K562 (cell line): Measurements from ENCODE around the gene ZNF107. TPM values are rescaled to one million over a fixed set of nuclear protein-coding genes. Genes with fewer than 3 reads are reported as not detected.

Source experiments
- ATAC-seq: fragments of 200-7000 bp; cut with Tn5 transposase; 3 replicates; pipeline ENCODE4 v1.9.1; 2020; ENCODE audit warnings: moderate library complexity
- BruUV-seq: library from RNA; stranded (reverse); fragments of 400-500 nt; replicated peaks from 2 replicates; lab custom pipeline; 2021; lab: Mats Ljungman, UMichigan
- CTCF ChIA-PET: fragments of 300-600 bp; formaldehyde crosslinking; extraction: SDS; loops from one replicate; lab custom pipeline; 2021; ENCODE audit warnings: low intra/inter-chr PET ratio; lab: Yijun Ruan, JAX
- POLR2A ChIA-PET: fragments of 300-600, 350-650 bp; sonication (Branson Sonifier 250); formaldehyde crosslinking; extraction: SDS; loops from one replicate; lab custom pipeline; 2021; ENCODE audit warnings: antibody characterized with exemption, inconsistent platforms; lab: Yijun Ruan, JAX
- DNase-seq, 4 experiments: peaks; one replicate each; pipeline versions ENCODE4 v3.0.0 to v3.0.0-alpha.2; 2011 to 2018; ENCODE audit warnings: low spot score in 3 of 4, mixed read lengths in 3 of 4; ENCODE audit errors: extremely low read depth in 1 of 4
- FAIRE-seq: peaks from 2 replicates; lab custom pipeline; 2011; peaks lifted over from hg19 to GRCh38; lab: Jason Lieb, UNC
- H2AFZ ChIP-seq: 2 replicates; pipeline ENCODE4 v1.6.0; 2011; ENCODE audit warnings: low read depth, low read length, control low read depth, inconsistent platforms
- H3K27ac ChIP-seq: fragments of 200-600 bp; 3 replicates; pipeline ENCODE4 v1.8.0; 2011; ENCODE audit warnings: low read depth, mild to moderate bottlenecking, control low read depth, inconsistent platforms, low read length, moderate library complexity, mixed read lengths; ENCODE audit errors: extremely low read depth
- H3K27me3 ChIP-seq, 2 experiments: fragments of 300-600 bp in 1 of 2; 2 replicates in 1 of 2; 3 replicates in 1 of 2; pipeline versions ENCODE4 v1.6.0 to v1.8.0; 2011; ENCODE audit warnings: inconsistent platforms in 2 of 2, low read length in 2 of 2, mild to moderate bottlenecking in 1 of 2, mixed read lengths in 1 of 2, moderate library complexity in 1 of 2; ENCODE audit not compliant: control insufficient read depth in 2 of 2, insufficient read depth in 2 of 2
- H3K36me3 ChIP-seq: fragments of 300-600 bp; 3 replicates; pipeline ENCODE4 v1.8.0; 2011; ENCODE audit warnings: mild to moderate bottlenecking, low read length, inconsistent platforms; ENCODE audit not compliant: control insufficient read depth, insufficient read depth
- H3K4me1 ChIP-seq, 2 experiments: fragments of 200-600 bp in 1 of 2; replicated peaks in 1 of 2; 2 replicates in 1 of 2; 3 replicates in 1 of 2; pipeline versions ENCODE4 v1.5.1 to v1.8.0; 2011; ENCODE audit warnings: inconsistent platforms in 2 of 2, low read length in 2 of 2, mild to moderate bottlenecking in 1 of 2, mixed read lengths in 1 of 2, moderate library complexity in 1 of 2; ENCODE audit not compliant: control insufficient read depth in 2 of 2, insufficient read depth in 2 of 2
- H3K4me2 ChIP-seq: 2 replicates; pipeline ENCODE4 v1.6.1; 2011; ENCODE audit warnings: low read length, control low read depth, inconsistent platforms, mixed read lengths; ENCODE audit not compliant: insufficient read depth
- H3K4me3 ChIP-seq: fragments of 200-600 bp; sonication (generic), shearing (Covaris generic); 2 replicates; pipeline ENCODE4 v1.5.1; 2016; ENCODE audit warnings: control low read depth, inconsistent platforms
- H3K79me2 ChIP-seq: fragments of 200-600 bp; 3 replicates; pipeline ENCODE4 v1.8.0; 2011; ENCODE audit warnings: low read length, inconsistent platforms; ENCODE audit not compliant: control insufficient read depth, insufficient read depth
- H3K9ac ChIP-seq, 2 experiments: 2 replicates each; pipeline versions ENCODE4 v1.6.0 to v1.6.1; 2011; ENCODE audit warnings: low read depth in 2 of 2, low read length in 2 of 2, control low read depth in 1 of 2, inconsistent platforms in 1 of 2, mild to moderate bottlenecking in 1 of 2, mixed read lengths in 1 of 2; ENCODE audit not compliant: insufficient read depth in 1 of 2
- H3K9me1 ChIP-seq: one replicate; pipeline ENCODE4 v1.6.0; 2011; ENCODE audit warnings: inconsistent platforms, mild to moderate bottlenecking, low read length, moderate library complexity; ENCODE audit not compliant: control insufficient read depth, insufficient read depth
- H3K9me3 ChIP-seq: replicated peaks from 2 replicates; pipeline ENCODE4 v1.5.1; 2011; ENCODE audit warnings: low read depth, low read length, inconsistent platforms; ENCODE audit not compliant: control insufficient read depth, insufficient read depth
- H4K20me1 ChIP-seq: replicated peaks from 2 replicates; pipeline ENCODE4 v1.6.1; 2011; ENCODE audit warnings: low read length, inconsistent platforms, mixed read lengths; ENCODE audit not compliant: control insufficient read depth, insufficient read depth
- BMI1 ChIP-seq: fragments of 150-350 bp; IDR thresholded peaks from 2 replicates; pipeline ENCODE4 v1.6.1; 2014; ENCODE audit warnings: low read length
- BRCA1 ChIP-seq, 2 experiments: fragments of 450-650 bp in 1 of 2; sonication (generic) in 1 of 2; formaldehyde crosslinking in 1 of 2; IDR thresholded peaks; 2 replicates each; pipeline versions ENCODE4 v1.5.0 to v1.6.1; 2017 to 2020; ENCODE audit warnings: mild to moderate bottlenecking in 1 of 2, missing genetic modification reagents in 1 of 2
- FOXK2 ChIP-seq, 2 experiments: fragments of 450-650 bp; IDR thresholded peaks in 1 of 2; conservative IDR thresholded peaks in 1 of 2; 2 replicates each; pipeline ENCODE4 v1.6.1; 2016; ENCODE audit warnings: low read depth in 2 of 2, mild to moderate bottlenecking in 1 of 2
- PCBP1 ChIP-seq: fragments of 200-400 bp; formaldehyde crosslinking; IDR thresholded peaks from 2 replicates; pipeline ENCODE4 v1.6.1; 2018; ENCODE audit warnings: mild to moderate bottlenecking, low read depth, low read length; ENCODE audit not compliant: poor library complexity, severe bottlenecking
- PHB2 ChIP-seq: fragments of 450-650 bp; IDR thresholded peaks from 2 replicates; pipeline ENCODE4 v1.6.1; 2017; ENCODE audit warnings: low read depth
- TOE1 ChIP-seq, 2 experiments: fragments of 450-650 bp in 1 of 2; sonication (generic) in 1 of 2; formaldehyde crosslinking in 1 of 2; IDR thresholded peaks; 2 replicates each; pipeline versions ENCODE4 v1.7.1 to v1.8.0; 2016 to 2022; ENCODE audit warnings: borderline replicate concordance in 2 of 2, mild to moderate bottlenecking in 2 of 2, antibody characterized with exemption in 1 of 2, inconsistent platforms in 1 of 2, low read depth in 1 of 2, missing genetic modification reagents in 1 of 2, moderate library complexity in 1 of 2
- YBX1 ChIP-seq: fragments of 450-650 bp; IDR thresholded peaks from 2 replicates; pipeline ENCODE4 v1.7.1; 2016; ENCODE audit warnings: mild to moderate bottlenecking
- ZFP36 ChIP-seq: fragments of 150-350 bp; IDR thresholded peaks from 2 replicates; pipeline ENCODE4 v1.6.1; 2018; ENCODE audit warnings: low read length, low read depth; ENCODE audit not compliant: partially characterized antibody
- ZNF668 ChIP-seq: fragments of 250-450 bp; sonication (Bioruptor Pico); IDR thresholded peaks from 2 replicates; pipeline ENCODE4 v1.8.0; 2022; ENCODE audit warnings: mild to moderate bottlenecking, inconsistent platforms
- WGBS: fragments of 100-300 bp; shearing (Covaris generic); methylation state at CpG from one replicate; pipeline ENCODE4 v1.1.6; 2016; ENCODE audit warnings: low coverage, mixed read lengths; ENCODE audit not compliant: insufficient coverage; ENCODE audit errors: missing lambda C conversion rate; 5-methylcytosine and 5-hydroxymethylcytosine counted together
- in situ Hi-C: fragments of 300-500 bp; cut with MboI; formaldehyde crosslinking; loops from 4 replicates; pipeline ENCODE4 v1.15.0; 2018; ENCODE audit warnings: inconsistent platforms, mixed read lengths
- intact Hi-C: fragments of 100-400 bp; cut with micrococcal nuclease; formaldehyde crosslinking; loops from 2 replicates; pipeline ENCODE4 v1.14.2; 2022
- polyA plus RNA-seq, 8 experiments: library from polyadenylated mRNA; depleted of rRNA in 4 of 8; stranded (reverse) in 5 of 8; unstranded in 3 of 8; fragments of >200 nt; fragmentation: Nextera tagmentation in 2 of 8; fragmentation: Illumina TruSeq in 1 of 8; extraction: Ambion mirVana in 2 of 8; extraction: Trizol in 1 of 8; gene quantifications; 2 replicates each; pipeline versions ENCODE4 v1.2.1 to v1.2.3, GENCODE V29; 2011 to 2014; ENCODE audit warnings: inconsistent platforms in 1 of 8, missing spikeins in 1 of 8
- total RNA-seq, 7 experiments: library from RNA; depleted of rRNA in 6 of 7; stranded (reverse); fragments of >200 nt in 6 of 7; fragmentation: Illumina TruSeq in 2 of 7; extraction: Trizol in 2 of 7; gene quantifications; 2 replicates each; pipeline versions ENCODE4 v1.2.1 to v1.2.3, GENCODE V29; 2011 to 2021; ENCODE audit warnings: low replicate concordance in 1 of 7
- TF ChIP-seq, protein P1 (sequence below): IDR thresholded peaks from 3 replicates; pipeline ENCODE4 v1.6.1; 2011; ENCODE audit warnings: borderline replicate concordance, mild to moderate bottlenecking; ENCODE audit not compliant: insufficient read length, insufficient read depth
- TF ChIP-seq, protein P2 (sequence below): fragments of 250-450 bp; sonication (Bioruptor Pico); IDR thresholded peaks from 2 replicates; pipeline ENCODE4 v1.5.0; 2020; ENCODE audit warnings: mild to moderate bottlenecking, borderline replicate concordance

ZNF107 gene
- total and polyA plus RNA-seq, 9 of the 15 experiments (the other 6 are each of a cell fraction or from before 2014, with no cell fraction given): 2.4 to 14.2 (median 7.9) TPM

DNA sequence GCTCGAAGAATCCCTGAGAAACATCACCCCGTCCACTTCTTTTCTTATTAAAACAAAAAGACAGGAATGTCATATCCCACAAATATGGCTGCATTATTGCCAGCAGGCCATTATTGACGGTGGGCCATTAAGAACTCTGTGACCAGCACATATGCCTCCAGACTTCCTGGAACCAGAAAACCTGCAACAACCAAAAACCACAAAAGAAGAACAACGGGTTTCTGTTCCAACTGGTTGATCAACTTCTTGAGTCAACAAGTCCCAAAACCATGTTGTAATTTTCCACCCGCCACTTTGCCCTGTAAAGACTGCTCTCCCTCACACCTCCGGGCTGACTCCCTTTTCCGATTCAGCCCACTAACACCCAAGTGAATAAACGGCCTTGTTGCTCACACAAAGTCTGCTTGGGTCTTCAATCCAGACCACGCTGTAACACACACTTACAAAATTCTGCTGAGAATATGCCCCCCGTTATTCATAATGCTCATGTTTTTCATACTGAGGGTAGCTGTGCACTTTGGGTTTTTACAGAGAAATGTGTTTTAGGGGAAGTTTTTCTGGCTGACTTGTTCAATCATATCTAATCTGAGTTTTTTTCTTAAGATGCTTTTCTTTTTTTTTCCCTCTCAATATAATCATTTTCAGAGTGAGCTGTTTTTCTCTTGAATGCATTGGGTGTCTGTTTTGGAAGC lies 20.7 kb downstream of the ZNF107 start (continued):
- TF ChIP-seq, protein P1, sequence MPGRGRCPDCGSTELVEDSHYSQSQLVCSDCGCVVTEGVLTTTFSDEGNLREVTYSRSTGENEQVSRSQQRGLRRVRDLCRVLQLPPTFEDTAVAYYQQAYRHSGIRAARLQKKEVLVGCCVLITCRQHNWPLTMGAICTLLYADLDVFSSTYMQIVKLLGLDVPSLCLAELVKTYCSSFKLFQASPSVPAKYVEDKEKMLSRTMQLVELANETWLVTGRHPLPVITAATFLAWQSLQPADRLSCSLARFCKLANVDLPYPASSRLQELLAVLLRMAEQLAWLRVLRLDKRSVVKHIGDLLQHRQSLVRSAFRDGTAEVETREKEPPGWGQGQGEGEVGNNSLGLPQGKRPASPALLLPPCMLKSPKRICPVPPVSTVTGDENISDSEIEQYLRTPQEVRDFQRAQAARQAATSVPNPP: no peak
- TF ChIP-seq PHB2 (no peak), BMI1 (no peak)
- TF ChIP-seq, all 486 proteins: peak for 0

DNA sequence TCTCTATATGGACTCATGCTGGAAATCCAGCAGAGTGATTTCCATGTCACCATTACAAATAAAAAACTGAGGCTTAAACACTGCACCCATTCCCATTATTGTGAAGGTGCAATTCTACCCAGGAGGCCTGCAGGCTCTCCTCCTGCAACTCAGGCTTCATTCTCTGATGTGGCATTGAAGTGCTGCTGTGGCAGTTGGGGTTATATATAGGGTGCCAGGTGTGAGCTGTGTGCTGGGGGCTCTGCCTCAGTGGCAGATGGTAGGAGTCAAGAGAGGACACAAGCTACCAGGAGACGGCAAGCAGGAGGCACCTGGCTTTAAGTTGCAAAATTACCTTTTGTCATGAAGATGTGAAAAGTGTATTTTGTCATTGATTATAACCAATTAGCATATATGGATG lies 21.3 kb downstream of the ZNF107 start:
- Histone ChIP-seq H3K79me2 (peaks cover 2% of the 10 kb centered on the region; the same call in 2 of the 3 replicates), H3K27ac (no peak overlapping the region), H3K36me3 (peaks cover 68% of the 10 kb centered on the region), H3K9me1 (no peaks in the 10 kb centered on the region), H3K27me3 (no peaks in the 10 kb centered on the region), H2AFZ (no peak overlapping the region), H3K4me2 (no peak overlapping the region), H3K9ac (no peak overlapping the region), H3K4me1 (no peaks in the 10 kb centered on the region), H4K20me1 (no peaks in the 10 kb centered on the region), H3K4me3 (no peak overlapping the region), H3K9me3 (no peaks in the 10 kb centered on the region)
- WGBS: 100% methylated on average over 1 of the region's 1 CpG
- in situ Hi-C loops: no loop called here
- FAIRE-seq (no peak), ATAC-seq (no peak), DNase-seq (no peak)
- POLR2A ChIA-PET: interaction anchor here (1.3 kb wide), 1 partner anchor 9 kb away, joined by 3 read pairs; no protein-coding TSS in a partner anchor
- intact Hi-C loops: no loop called here
- CTCF ChIA-PET: no interaction called here
- BruUV-seq: no TSS peak
- no peak for TF ChIP-seq BRCA1 (IDR thresholded peaks at IDR 0.05)
- TF ChIP-seq BRCA1 (CRISPR knock-in tag; IDR thresholded peaks at IDR 0.05): no peak
- no peak for TF ChIP-seq FOXK2 (conservative IDR thresholded peaks at IDR 0.05 in 1 of 2, IDR thresholded peaks at IDR 0.05 in 1 of 2; ENCODE audit: low read depth in 2 of 2)
- TF ChIP-seq ZFP36: no peak
- TF ChIP-seq YBX1: no peak
- no peak for TF ChIP-seq PCBP1
- no peak for TF ChIP-seq TOE1 (IDR thresholded peaks at IDR 0.05; ENCODE audit: borderline replicate concordance)
- TF ChIP-seq TOE1 (CRISPR knock-in tag; IDR thresholded peaks at IDR 0.05; ENCODE audit: borderline replicate concordance, low read depth): no peak
- TF ChIP-seq ZNF668 (CRISPR knock-in tag): no peak
- TF ChIP-seq, protein P2, sequence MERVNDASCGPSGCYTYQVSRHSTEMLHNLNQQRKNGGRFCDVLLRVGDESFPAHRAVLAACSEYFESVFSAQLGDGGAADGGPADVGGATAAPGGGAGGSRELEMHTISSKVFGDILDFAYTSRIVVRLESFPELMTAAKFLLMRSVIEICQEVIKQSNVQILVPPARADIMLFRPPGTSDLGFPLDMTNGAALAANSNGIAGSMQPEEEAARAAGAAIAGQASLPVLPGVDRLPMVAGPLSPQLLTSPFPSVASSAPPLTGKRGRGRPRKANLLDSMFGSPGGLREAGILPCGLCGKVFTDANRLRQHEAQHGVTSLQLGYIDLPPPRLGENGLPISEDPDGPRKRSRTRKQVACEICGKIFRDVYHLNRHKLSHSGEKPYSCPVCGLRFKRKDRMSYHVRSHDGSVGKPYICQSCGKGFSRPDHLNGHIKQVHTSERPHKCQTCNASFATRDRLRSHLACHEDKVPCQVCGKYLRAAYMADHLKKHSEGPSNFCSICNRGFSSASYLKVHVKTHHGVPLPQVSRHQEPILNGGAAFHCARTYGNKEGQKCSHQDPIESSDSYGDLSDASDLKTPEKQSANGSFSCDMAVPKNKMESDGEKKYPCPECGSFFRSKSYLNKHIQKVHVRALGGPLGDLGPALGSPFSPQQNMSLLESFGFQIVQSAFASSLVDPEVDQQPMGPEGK (CRISPR knock-in tag): no peak
